ENCODE data around the gene CDC42EP5.

The CDC42EP5 gene

GRCh38 chr19:54430306-54431254 lies 42.5 kb downstream of the CDC42EP5 start:
- FAIRE-seq (no peak), DNase-seq (ENCODE audit: insufficient read length, low spot score) (no peak)
- no peak for TF ChIP-seq SPI1 (IDR thresholded peaks at IDR 0.05; ENCODE audit: low read depth, low read length)
- no peak for TF ChIP-seq TAF1 (IDR thresholded peaks at IDR 0.05; ENCODE audit: low read depth, low read length)
- TF ChIP-seq PAX5 (IDR thresholded peaks at IDR 0.05; ENCODE audit: insufficient read depth, low read length, severe bottlenecking), result no peak
- TF ChIP-seq POU2F2 (IDR thresholded peaks at IDR 0.05; ENCODE audit: low read depth, low read length), result no peak
- TF ChIP-seq POLR2A (IDR thresholded peaks at IDR 0.05; ENCODE audit: low read depth, low read length), result no peak
- no peak for TF ChIP-seq POLR2AphosphoS5 (IDR thresholded peaks at IDR 0.05; ENCODE audit: low read depth, low read length)

- DNase-seq (ENCODE audit: insufficient read length, low spot score), result no peak
- FAIRE-seq, result no peak
- TF ChIP-seq PAX5 (IDR thresholded peaks at IDR 0.05; ENCODE audit: insufficient read depth, low read length, severe bottlenecking) (no peak), POLR2A (IDR thresholded peaks at IDR 0.05; ENCODE audit: low read depth, low read length) (no peak), POU2F2 (IDR thresholded peaks at IDR 0.05; ENCODE audit: low read depth, low read length) (no peak), SPI1 (IDR thresholded peaks at IDR 0.05; ENCODE audit: low read depth, low read length) (no peak), TAF1 (IDR thresholded peaks at IDR 0.05; ENCODE audit: low read depth, low read length) (no peak), POLR2AphosphoS5 (IDR thresholded peaks at IDR 0.05; ENCODE audit: low read depth, low read length) (no peak)
Observed at GRCh38 chr19:54429545-54430227, 43.4 kb downstream of the CDC42EP5 start.

GRCh38 chr19:54429176-54429495 lies 44.0 kb downstream of the CDC42EP5 start:
- TF ChIP-seq POLR2AphosphoS5 (IDR thresholded peaks at IDR 0.05; ENCODE audit: low read depth, low read length), result no peak
- TF ChIP-seq SPI1 (IDR thresholded peaks at IDR 0.05; ENCODE audit: low read depth, low read length), result no peak
- TF ChIP-seq TAF1 (IDR thresholded peaks at IDR 0.05; ENCODE audit: low read depth, low read length), result no peak
- TF ChIP-seq POLR2A (IDR thresholded peaks at IDR 0.05; ENCODE audit: low read depth, low read length), result no peak
- TF ChIP-seq POU2F2 (IDR thresholded peaks at IDR 0.05; ENCODE audit: low read depth, low read length), result no peak
- no peak for DNase-seq (ENCODE audit: insufficient read length, low spot score)
- no peak for FAIRE-seq

DNA sequence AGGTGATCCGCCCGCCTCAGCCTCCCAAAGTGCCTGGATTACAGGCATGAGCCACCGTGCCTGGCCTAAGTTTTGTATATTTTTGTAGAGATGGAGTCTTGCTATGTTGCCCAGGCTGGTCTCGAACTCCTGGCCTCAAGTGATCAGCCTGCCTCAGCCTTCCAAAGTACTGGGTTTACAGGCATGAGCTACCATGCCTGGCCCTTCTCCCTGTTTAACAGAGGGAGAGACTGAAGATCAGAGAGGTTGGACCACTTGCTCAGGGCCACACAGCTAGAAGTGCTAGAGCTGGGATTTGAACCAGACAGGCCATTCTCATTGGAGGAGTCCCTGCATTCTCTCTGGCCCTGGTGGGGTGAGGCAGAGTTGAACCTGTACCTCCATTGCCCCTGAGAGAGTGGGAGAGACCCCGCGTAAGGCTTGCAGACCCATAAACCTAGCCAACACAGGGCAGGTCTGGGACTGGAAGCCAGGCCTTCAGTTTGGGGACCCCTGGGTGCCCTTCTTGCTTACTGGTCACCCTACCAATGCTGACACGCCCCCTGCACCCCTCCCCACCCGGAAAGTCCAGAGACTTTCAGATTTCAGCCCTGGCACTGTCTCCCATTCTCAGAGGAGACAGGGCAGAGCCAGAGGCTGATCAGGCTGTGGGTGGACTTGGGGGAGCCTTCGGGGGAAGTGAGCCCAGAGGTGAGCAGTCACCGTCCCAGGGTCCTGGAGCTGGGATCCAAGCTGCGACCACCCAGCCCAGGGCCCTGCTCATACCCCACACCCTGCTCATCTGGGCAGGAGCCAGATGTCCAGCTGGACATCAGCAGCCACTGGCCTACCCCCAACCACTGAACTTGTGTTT lies 44.5 kb downstream of the CDC42EP5 start:
- no peak for FAIRE-seq
- DNase-seq (ENCODE audit: insufficient read length, low spot score), result no peak
- no peak for TF ChIP-seq POLR2A (IDR thresholded peaks at IDR 0.05; ENCODE audit: low read depth, low read length)
- no peak for TF ChIP-seq POLR2AphosphoS5 (IDR thresholded peaks at IDR 0.05; ENCODE audit: low read depth, low read length)
- no peak for TF ChIP-seq SPI1 (IDR thresholded peaks at IDR 0.05; ENCODE audit: low read depth, low read length)
- no peak for TF ChIP-seq POU2F2 (IDR thresholded peaks at IDR 0.05; ENCODE audit: low read depth, low read length)
- no peak for TF ChIP-seq PAX5 (IDR thresholded peaks at IDR 0.05; ENCODE audit: insufficient read depth, low read length, severe bottlenecking)
- TF ChIP-seq TAF1 (IDR thresholded peaks at IDR 0.05; ENCODE audit: low read depth, low read length), result no peak

DNA sequence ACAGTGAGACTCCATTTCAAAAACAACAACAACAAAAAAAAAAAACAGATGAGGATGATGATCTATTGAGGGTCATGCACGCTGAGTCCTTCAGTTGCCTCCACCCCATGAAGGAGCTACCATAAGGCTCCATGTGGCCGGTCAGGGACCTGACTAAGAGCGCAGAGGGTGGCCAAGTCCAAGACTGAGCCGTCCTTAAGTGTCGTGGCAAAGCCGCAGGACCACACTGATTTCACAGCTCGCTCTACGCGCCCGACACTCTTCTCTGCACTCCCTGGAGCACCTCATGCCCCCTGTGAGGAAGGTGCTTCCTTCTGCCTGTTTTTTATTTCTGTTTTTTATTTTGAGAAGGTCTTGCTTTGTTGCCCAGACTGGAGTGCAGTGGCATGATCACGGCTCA lies 45.5 kb downstream of the CDC42EP5 start:
- DNase-seq (ENCODE audit: insufficient read length, low spot score) (no peak), FAIRE-seq (no peak)
- TF ChIP-seq PAX5 (IDR thresholded peaks at IDR 0.05; ENCODE audit: insufficient read depth, low read length, severe bottlenecking) (no peak), POLR2A (IDR thresholded peaks at IDR 0.05; ENCODE audit: low read depth, low read length) (no peak), POU2F2 (IDR thresholded peaks at IDR 0.05; ENCODE audit: low read depth, low read length) (no peak), SPI1 (IDR thresholded peaks at IDR 0.05; ENCODE audit: low read depth, low read length) (no peak), POLR2AphosphoS5 (IDR thresholded peaks at IDR 0.05; ENCODE audit: low read depth, low read length) (no peak), TAF1 (IDR thresholded peaks at IDR 0.05; ENCODE audit: low read depth, low read length) (no peak)

DNA sequence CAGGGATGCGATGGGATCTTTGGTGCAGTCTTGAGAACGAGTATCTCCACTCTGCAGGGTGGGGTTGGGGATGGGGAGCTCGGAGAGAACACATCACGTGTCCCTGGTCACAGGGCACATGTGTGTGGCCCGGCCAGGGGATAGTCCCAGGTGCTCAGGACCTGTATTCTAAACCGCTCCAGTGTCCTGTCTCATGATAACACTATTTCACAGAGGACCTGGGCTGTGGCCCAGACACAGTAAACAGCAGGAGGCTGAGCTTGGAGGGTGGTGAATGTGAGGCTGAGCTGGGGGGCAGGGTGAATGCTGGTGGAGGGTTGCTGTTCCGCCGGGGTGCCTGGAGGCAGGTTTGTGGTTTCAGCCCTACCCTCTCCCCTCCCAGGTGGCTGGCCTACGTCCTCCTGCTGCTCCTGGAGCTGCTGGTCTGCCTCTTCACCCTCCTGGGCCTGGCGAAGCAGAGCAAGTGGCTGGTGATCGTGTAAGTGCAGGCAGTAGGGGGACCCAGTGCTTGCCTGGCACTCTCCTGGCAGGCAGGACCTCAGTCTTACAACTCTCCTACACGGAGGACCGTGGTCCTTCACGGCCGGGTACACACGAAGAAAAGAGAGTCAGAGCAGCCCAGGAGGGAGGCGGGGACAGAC lies 46.7 kb downstream of the CDC42EP5 start:
- no peak for FAIRE-seq

GRCh38 chr19:54425382-54425723 lies 47.7 kb downstream of the CDC42EP5 start:
- no peak for DNase-seq (ENCODE audit: insufficient read length, low spot score)
- TF ChIP-seq POLR2AphosphoS5 (IDR thresholded peaks at IDR 0.05; ENCODE audit: low read depth, low read length), result no peak
- no peak for TF ChIP-seq PAX5 (IDR thresholded peaks at IDR 0.05; ENCODE audit: insufficient read depth, low read length, severe bottlenecking)
- no peak for TF ChIP-seq POU2F2 (IDR thresholded peaks at IDR 0.05; ENCODE audit: low read depth, low read length)
- no peak for TF ChIP-seq SPI1 (IDR thresholded peaks at IDR 0.05; ENCODE audit: low read depth, low read length)
- TF ChIP-seq POLR2A (IDR thresholded peaks at IDR 0.05; ENCODE audit: low read depth, low read length), result no peak
- no peak for TF ChIP-seq TAF1 (IDR thresholded peaks at IDR 0.05; ENCODE audit: low read depth, low read length)
- no peak for FAIRE-seq

More for the DNA sequence above, 46.7 kb downstream of the CDC42EP5 start:
- TF ChIP-seq PAX5 (IDR thresholded peaks at IDR 0.05; ENCODE audit: insufficient read depth, low read length, severe bottlenecking), result no peak
- no peak for TF ChIP-seq POLR2A (IDR thresholded peaks at IDR 0.05; ENCODE audit: low read depth, low read length)
- TF ChIP-seq POLR2AphosphoS5 (IDR thresholded peaks at IDR 0.05; ENCODE audit: low read depth, low read length), result no peak
- TF ChIP-seq TAF1 (IDR thresholded peaks at IDR 0.05; ENCODE audit: low read depth, low read length), result no peak
- no peak for TF ChIP-seq POU2F2 (IDR thresholded peaks at IDR 0.05; ENCODE audit: low read depth, low read length)
- TF ChIP-seq SPI1 (IDR thresholded peaks at IDR 0.05; ENCODE audit: low read depth, low read length), result no peak
- no peak for DNase-seq (ENCODE audit: insufficient read length, low spot score)

GRCh38 chr19:54424660-54425381 lies 48.3 kb downstream of the CDC42EP5 start:
- no peak for TF ChIP-seq SPI1 (IDR thresholded peaks at IDR 0.05; ENCODE audit: low read depth, low read length)
- no peak for TF ChIP-seq POLR2AphosphoS5 (IDR thresholded peaks at IDR 0.05; ENCODE audit: low read depth, low read length)
- no peak for TF ChIP-seq POU2F2 (IDR thresholded peaks at IDR 0.05; ENCODE audit: low read depth, low read length)
- TF ChIP-seq POLR2A (IDR thresholded peaks at IDR 0.05; ENCODE audit: low read depth, low read length), result no peak
- no peak for TF ChIP-seq TAF1 (IDR thresholded peaks at IDR 0.05; ENCODE audit: low read depth, low read length)
- no peak for FAIRE-seq
- DNase-seq (ENCODE audit: insufficient read length, low spot score), result no peak

Data from GM12891 (cell line).